PFSK-1 (cell line): ENCODE measurements around the gene ALKBH5.

Experiments
- FOXP2 ChIP-seq: optimal IDR thresholded peaks from 2 replicates; pipeline ENCODE3; 2011; ENCODE audit warnings: borderline replicate concordance, control low read depth, inconsistent platforms; ENCODE audit not compliant: insufficient read depth; ENCODE audit errors: extremely low read length, extremely low read depth
- POLR2AphosphoS5 ChIP-seq: IDR thresholded peaks from 2 replicates; pipeline ENCODE4 v1.6.1; 2012; ENCODE audit warnings: low read depth, mild to moderate bottlenecking, control low read depth, low read length, moderate library complexity
- REST ChIP-seq, 2 experiments: IDR thresholded peaks; 2 replicates each; pipeline versions ENCODE4 v1.6.1 to v1.8.0; 2011 to 2012; ENCODE audit warnings: low read depth in 2 of 2, low read length in 2 of 2, control low read depth in 1 of 2, inconsistent platforms in 1 of 2, mild to moderate bottlenecking in 1 of 2, moderate library complexity in 1 of 2; ENCODE audit not compliant: insufficient read depth in 1 of 2
- SIN3A ChIP-seq: IDR thresholded peaks from 2 replicates; pipeline ENCODE4 v1.6.1; 2012; ENCODE audit warnings: mild to moderate bottlenecking, low read length, moderate library complexity, borderline replicate concordance; ENCODE audit not compliant: insufficient read depth
- TAF1 ChIP-seq: IDR thresholded peaks from 2 replicates; pipeline ENCODE4 v1.6.1; 2012; ENCODE audit warnings: low read length, control low read depth, borderline replicate concordance; ENCODE audit not compliant: insufficient read depth

Gene ALKBH5

GRCh38 chr17:18151290-18151689, 32.3 kb upstream of the ALKBH5 start:
- TF ChIP-seq SIN3A = no peak

DNA sequence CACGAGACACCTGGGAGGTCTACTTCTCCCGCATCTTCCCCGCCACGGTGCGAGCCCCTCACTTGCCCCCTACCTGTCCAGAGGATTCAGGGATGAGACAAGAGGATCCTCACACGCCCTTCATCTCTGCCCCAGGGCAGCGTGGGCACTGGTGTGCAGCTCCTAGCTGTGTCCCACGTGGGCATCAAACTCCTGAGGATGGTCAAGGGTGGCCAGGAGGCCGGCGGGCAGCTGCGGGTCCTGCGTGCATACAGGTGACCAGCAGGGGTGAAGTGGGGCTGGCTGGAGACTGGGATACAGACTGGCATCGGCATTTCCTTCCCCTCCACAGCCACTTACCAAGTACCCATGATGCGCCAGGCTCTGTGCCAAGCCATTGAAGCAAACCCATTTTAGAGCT, 28.4 kb upstream of the ALKBH5 start:
- TF ChIP-seq SIN3A (no peak), REST (IDR thresholded peaks at IDR 0.05; ENCODE audit: insufficient read depth in 1 of 2, low read depth in 2 of 2, low read length in 2 of 2) (no peak), POLR2AphosphoS5 (no peak), TAF1 (no peak), FOXP2 (no peak)

DNA sequence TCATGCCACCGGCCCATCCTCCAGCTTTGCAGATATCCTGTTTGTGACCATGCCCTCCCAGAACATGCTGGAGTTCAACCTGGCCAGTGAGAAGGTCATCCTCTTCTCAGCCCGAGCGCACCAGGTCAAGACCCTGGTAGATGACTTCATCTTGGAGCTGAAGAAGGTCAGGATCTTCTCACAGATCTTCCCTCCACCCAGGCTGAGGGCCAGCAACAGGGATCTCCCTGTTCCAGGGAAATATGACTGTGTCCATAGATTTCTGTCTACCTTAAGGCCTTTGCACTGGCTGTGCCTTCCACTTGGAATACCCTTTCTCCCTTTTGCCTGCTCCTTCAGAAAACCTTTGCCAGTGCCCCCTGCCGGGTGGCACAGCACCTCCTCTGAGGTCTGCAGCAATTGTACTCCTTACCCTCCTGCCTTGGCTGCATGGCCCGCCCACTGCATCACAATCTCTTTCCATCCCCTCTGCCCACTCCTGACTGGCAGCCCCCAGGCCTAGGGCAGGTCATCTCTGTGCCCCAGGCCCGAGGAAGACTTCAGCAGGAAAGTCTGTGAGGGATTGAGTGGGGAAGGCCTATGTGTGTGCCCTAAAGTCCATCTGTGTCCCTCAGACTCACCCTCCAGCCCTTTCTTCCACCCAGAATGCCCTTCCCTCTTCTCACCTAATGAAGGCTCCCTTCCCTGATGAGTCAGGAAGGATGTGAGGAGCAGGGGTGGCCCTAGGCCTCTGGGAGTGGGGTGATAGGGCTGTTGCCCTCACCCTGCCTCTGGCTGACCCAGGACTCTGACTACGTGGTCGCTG, 27.3 kb upstream of the ALKBH5 start:
- TF ChIP-seq POLR2AphosphoS5 (no peak), SIN3A (no peak), FOXP2 (no peak), TAF1 (no peak), REST (IDR thresholded peaks at IDR 0.05; ENCODE audit: insufficient read depth in 1 of 2, low read depth in 2 of 2, low read length in 2 of 2) (no peak)

DNA sequence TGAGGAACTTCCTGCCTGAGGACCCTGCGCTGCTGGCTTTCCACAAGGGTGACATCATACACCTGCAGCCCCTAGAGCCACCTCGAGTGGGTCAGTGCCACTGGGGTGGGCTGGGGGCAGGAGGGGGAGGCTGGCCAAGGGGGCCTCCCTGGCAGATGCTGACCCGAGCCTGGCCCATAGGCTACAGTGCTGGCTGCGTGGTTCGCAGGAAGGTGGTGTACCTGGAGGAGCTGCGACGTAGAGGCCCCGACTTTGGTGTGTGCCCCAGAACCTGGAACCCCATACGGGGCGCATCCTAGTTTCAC, 26.7 kb upstream of the ALKBH5 start:
- TF ChIP-seq FOXP2 (no peak), POLR2AphosphoS5 (no peak), SIN3A (no peak), TAF1 (no peak), REST (IDR thresholded peaks at IDR 0.05; ENCODE audit: insufficient read depth in 1 of 2, low read depth in 2 of 2, low read length in 2 of 2) (no peak)

GRCh38 chr17:18157354-18157985, 26.2 kb upstream of the ALKBH5 start:
- TF ChIP-seq POLR2AphosphoS5 (no peak), REST (IDR thresholded peaks at IDR 0.05; ENCODE audit: insufficient read depth in 1 of 2, low read depth in 2 of 2, low read length in 2 of 2) (no peak), TAF1 (no peak), SIN3A (no peak), FOXP2 (no peak)
